WTC11 (cell line): ENCODE measurements around the gene ACACA. TPM values are rescaled to one million over a fixed set of nuclear protein-coding genes. Genes with fewer than 3 reads are reported as not detected.

ENCODE experiments used
- ATAC-seq: fragments of 200-7000 bp; cut with Tn5 transposase; 2 replicates; pipeline ENCODE4 v1.10.0; 2021; ENCODE audit warnings: mild to moderate bottlenecking, moderate library complexity
- CTCF ChIA-PET: fragments of 300-600 bp; sonication (Branson Sonifier 250); formaldehyde crosslinking; loops from one replicate; lab custom pipeline; 2021; ENCODE audit warnings: antibody characterized with exemption; lab: Charles Lee
- POLR2A ChIA-PET: fragments of 350-600 bp; sonication (Branson Sonifier 250); formaldehyde crosslinking; loops from one replicate; lab custom pipeline; 2021; ENCODE audit warnings: antibody characterized with exemption; lab: Charles Lee
- DNase-seq: peaks from one replicate; pipeline ENCODE4 v3.0.0; 2021; ENCODE audit warnings: low spot score
- H3K27ac Mint-ChIP-seq: 2 replicates; pipeline ENCODE4 v1.8.0; 2021; ENCODE audit warnings: mixed read lengths
- H3K27me3 Mint-ChIP-seq: 2 replicates; pipeline ENCODE4 v1.8.0; 2021; ENCODE audit warnings: low read depth, mild to moderate bottlenecking, moderate library complexity, mixed read lengths
- H3K36me3 Mint-ChIP-seq: 2 replicates; pipeline ENCODE4 v1.8.0; 2021; ENCODE audit warnings: mixed read lengths
- H3K4me1 Mint-ChIP-seq: 2 replicates; pipeline ENCODE4 v1.8.0; 2022; ENCODE audit warnings: mixed read lengths
- H3K4me3 Mint-ChIP-seq: 2 replicates; pipeline ENCODE4 v1.8.0; 2021; ENCODE audit warnings: mild to moderate bottlenecking, moderate library complexity, mixed read lengths
- H3K9me3 Mint-ChIP-seq: 2 replicates; pipeline ENCODE4 v1.8.0; 2021; ENCODE audit warnings: mixed read lengths
- AFF4 ChIP-seq: sonication (generic); formaldehyde crosslinking; IDR thresholded peaks from 2 replicates; pipeline ENCODE4 v1.8.1; 2023; ENCODE audit warnings: mild to moderate bottlenecking, missing genetic modification reagents, borderline replicate concordance
- CREB1 ChIP-seq: sonication (generic); formaldehyde crosslinking; IDR thresholded peaks from 2 replicates; pipeline ENCODE4 v1.8.0; 2023; ENCODE audit warnings: mild to moderate bottlenecking, missing genetic modification reagents
- CREM ChIP-seq: sonication (generic); formaldehyde crosslinking; IDR thresholded peaks from 2 replicates; pipeline ENCODE4 v1.8.1; 2022; ENCODE audit warnings: mild to moderate bottlenecking, missing genetic modification reagents, moderate library complexity
- ERG ChIP-seq: fragments of 250-450 bp; sonication (Bioruptor Pico); IDR thresholded peaks from 2 replicates; pipeline ENCODE4 v1.8.0; 2021; ENCODE audit warnings: mild to moderate bottlenecking
- FOXJ3 ChIP-seq: sonication (generic); formaldehyde crosslinking; IDR thresholded peaks from 2 replicates; pipeline ENCODE4 v1.9.0; 2021; ENCODE audit warnings: missing genetic modification reagents, mild to moderate bottlenecking, borderline replicate concordance
- FOXP4 ChIP-seq: sonication (generic); formaldehyde crosslinking; IDR thresholded peaks from 2 replicates; pipeline ENCODE4 v1.8.0; 2022; ENCODE audit warnings: mild to moderate bottlenecking, missing genetic modification reagents
- JAZF1 ChIP-seq: fragments of 250-450 bp; sonication (Bioruptor Pico); IDR thresholded peaks from 2 replicates; pipeline ENCODE4 v1.9.0; 2021; ENCODE audit warnings: moderate library complexity, mild to moderate bottlenecking, inconsistent platforms
- JUN ChIP-seq: sonication (generic); formaldehyde crosslinking; IDR thresholded peaks from 2 replicates; pipeline ENCODE4 v1.8.0; 2023; ENCODE audit warnings: mild to moderate bottlenecking, missing genetic modification reagents
- NFATC4 ChIP-seq: fragments of 250-450 bp; sonication (Bioruptor Pico); IDR thresholded peaks from 2 replicates; pipeline ENCODE4 v1.9.0; 2021; ENCODE audit warnings: mild to moderate bottlenecking
- OVOL2 ChIP-seq: fragments of 250-450 bp; sonication (Bioruptor Pico); IDR thresholded peaks from 2 replicates; pipeline ENCODE4 v1.9.0; 2021; ENCODE audit warnings: mild to moderate bottlenecking, borderline replicate concordance
- TEAD1 ChIP-seq: sonication (generic); formaldehyde crosslinking; IDR thresholded peaks from 2 replicates; pipeline ENCODE4 v1.8.0; 2022; ENCODE audit warnings: mild to moderate bottlenecking, missing genetic modification reagents
- USF2 ChIP-seq: sonication (generic); formaldehyde crosslinking; IDR thresholded peaks from 2 replicates; pipeline ENCODE4 v1.8.1; 2023; ENCODE audit warnings: mild to moderate bottlenecking, missing genetic modification reagents, moderate library complexity
- ZMAT4 ChIP-seq: fragments of 250-450 bp; sonication (Bioruptor Pico); IDR thresholded peaks from 2 replicates; pipeline ENCODE4 v1.9.0; 2021; ENCODE audit warnings: mild to moderate bottlenecking
- ZNF281 ChIP-seq: sonication (generic); formaldehyde crosslinking; IDR thresholded peaks from 2 replicates; pipeline ENCODE4 v1.8.0; 2023; ENCODE audit warnings: mild to moderate bottlenecking, missing genetic modification reagents
- ZNF396 ChIP-seq: fragments of 250-450 bp; sonication (Bioruptor Pico); IDR thresholded peaks from 2 replicates; pipeline ENCODE4 v1.8.0; 2021; ENCODE audit warnings: mild to moderate bottlenecking, moderate library complexity, borderline replicate concordance
- ZNF512 ChIP-seq: sonication (generic); formaldehyde crosslinking; IDR thresholded peaks from 2 replicates; pipeline ENCODE4 v1.8.1; 2022; ENCODE audit warnings: missing genetic modification reagents, borderline replicate concordance
- total RNA-seq: library from RNA; stranded (reverse); gene quantifications from 3 replicates; pipeline ENCODE4 v1.2.3, GENCODE V29; 2021

ACACA gene
- total RNA-seq, 1 experiment from 2014 or later = 167 TPM

- TF ChIP-seq ZNF281 (CRISPR knock-in tag) = peak; percentile 28; the same call in 1 of the 2 replicates
- TF ChIP-seq OVOL2 (CRISPR knock-in tag) = no peak
- no peak for TF ChIP-seq ZNF396
- TF ChIP-seq AFF4 = no peak
- peak; percentile 48; the same call in 1 of the 2 replicates for TF ChIP-seq FOXP4 (CRISPR knock-in tag)
- no peak; the same call in none of the 2 replicates for TF ChIP-seq TEAD1 (CRISPR knock-in tag)
- TF ChIP-seq ZNF512 (CRISPR knock-in tag) = no peak
These were observed 47.6 kb downstream of the ACACA start (continued) for GRCh38 chr17:37358830-37359681.

- Mint-ChIP-seq H3K27me3 (no peaks in the 10 kb centered on the region), H3K36me3 (peaks cover 5% of the 10 kb centered on the region), H3K4me3 (peak overlapping the region; percentile 97), H3K9me3 (no peaks in the 10 kb centered on the region), H3K27ac (peak overlapping the region; percentile 99), H3K4me1 (peaks cover 36% of the 10 kb centered on the region)
- POLR2A ChIA-PET = interaction anchor here (1.0 to 1.5 kb wide), 5 partner anchors 9 to 251 kb away, joined by 3 to 5 read pairs (median 4); partner anchors contain the start of gene SYNRG
- CTCF ChIA-PET = interaction anchor here (0.6 to 2.6 kb wide), 9 partner anchors 9 to 732 kb away, joined by 3 to 58 read pairs (median 5); partner anchors contain the start of gene SYNRG
- peak; percentile 33 for ATAC-seq
- DNase-seq = peak; percentile 85
- no peak for TF ChIP-seq JUN (CRISPR knock-in tag)
- TF ChIP-seq USF2 = peak; percentile 84
- no peak for TF ChIP-seq ZNF281 (CRISPR knock-in tag)
- TF ChIP-seq JAZF1 (CRISPR knock-in tag) = no peak
- no peak for TF ChIP-seq NFATC4
- TF ChIP-seq CREB1 (CRISPR knock-in tag) = no peak
- TF ChIP-seq ZMAT4 (CRISPR knock-in tag) = no peak
- no peak for TF ChIP-seq ZNF396
- no peak for TF ChIP-seq CREM (CRISPR knock-in tag)
- TF ChIP-seq FOXJ3 (CRISPR knock-in tag) = no peak
- TF ChIP-seq ERG (CRISPR knock-in tag) = no peak
These were observed 48.4 kb downstream of the ACACA start for GRCh38 chr17:37358098-37358829.
